HG03457 (cell line): ENCODE data around the gene CCDC7.

Experiments
- ATAC-seq: cut with Tn5 transposase; IDR thresholded peaks from one replicate; pipeline ENCODE4 v1.9.1; 2021; ENCODE audit warnings: moderate number of reproducible peaks; ENCODE audit not compliant: unreplicated experiment

The CCDC7 gene

DNA sequence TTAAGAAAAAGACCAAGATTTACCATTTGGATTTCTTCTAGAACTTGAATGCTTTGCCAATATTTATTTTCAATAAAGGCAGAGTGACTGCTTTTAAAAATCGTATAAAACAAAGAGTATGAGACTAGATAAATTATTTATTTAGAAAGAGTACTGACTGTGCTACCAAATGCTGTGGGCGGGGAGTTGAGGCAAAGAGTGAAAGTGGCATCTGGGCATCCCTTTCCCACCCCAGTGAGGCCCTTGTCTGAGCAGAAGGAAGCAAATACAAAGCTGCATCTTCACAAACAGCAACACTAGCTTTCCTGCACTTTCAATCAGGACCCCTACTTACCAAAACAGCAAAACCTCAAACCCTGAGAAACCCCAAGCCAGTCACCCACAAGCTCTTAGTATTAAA, 477.2 kb downstream of the CCDC7 start:
- no peak for ATAC-seq

DNA sequence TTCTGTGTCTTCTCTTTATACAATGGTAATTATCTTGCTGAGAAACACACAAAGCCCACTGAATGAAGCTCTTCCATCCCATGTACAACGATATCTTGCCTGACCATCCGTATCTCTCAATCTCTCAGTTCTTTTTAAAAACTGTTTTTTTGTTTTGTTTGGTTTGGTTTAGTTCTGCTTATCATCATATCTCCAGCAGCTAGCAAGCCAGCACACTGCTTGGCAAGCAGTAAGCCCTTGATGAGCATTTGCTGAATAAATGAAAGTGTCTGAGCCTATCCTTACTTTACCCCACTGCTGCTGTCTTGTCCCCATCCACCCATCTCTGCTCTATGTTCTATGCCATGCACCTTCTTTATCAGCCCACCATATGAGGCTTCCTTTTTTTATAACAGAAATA, 477.9 kb downstream of the CCDC7 start:
- ATAC-seq, result no peak
